Body of pancreas (tissue), 4 donors: ENCODE results near the gene ALG1L2.
"Not testable (repeated sequence)": the region's sequence is repeated elsewhere in the genome, so short reads cannot be mapped to it uniquely, and the experiment has no call there.

Experiments
- CTCF ChIP-seq, 7 experiments: fragments of 450-650 bp in 4 of 7; fragments of 200-600 bp in 3 of 7; sonication (generic) in 3 of 7; IDR thresholded peaks; one replicate each; pipeline ENCODE4 v1.5.1; 2016 to 2019; ENCODE audit warnings: antibody characterized with exemption in 7 of 7
- POLR2A ChIP-seq, 3 donors: fragments of 450-650 bp; IDR thresholded peaks; one replicate each; pipeline ENCODE4 v1.6.1; 2016; ENCODE audit warnings: antibody characterized with exemption in 3 of 3, mild to moderate bottlenecking in 2 of 3

GRCh38 chr3:130052965-130053364, 28.7 kb upstream of the ALG1L2 start:
- not testable (repeated sequence) for TF ChIP-seq CTCF, POLR2A (IDR thresholded peaks at IDR 0.05)
